Hematopoietic multipotent progenitor cell treated with erythropoietin and hydrocortisone succinate and interleukin-3 and kit ligand, for 17 days (in vitro differentiated cells): Measurements from ENCODE around the gene ATG9B.

Source experiments
- DNase-seq: peaks from one replicate; pipeline ENCODE4 v3.0.0-alpha.2; 2015; ENCODE audit warnings: low spot score

ATG9B gene

GRCh38 chr7:150978126-150978789, 46.0 kb downstream of the ATG9B start, which contains the start of gene KCNH2:
TSS of gene KCNH2 (minus strand) at chr7:150978321. CDS start at chr7:150977913, 408 bp downstream.
- no peak for DNase-seq

- DNase-seq: no peak
Observed at GRCh38 chr7:150977382-150978125, 46.7 kb downstream of the ATG9B start.

GRCh38 chr7:150976529-150977381, 47.5 kb downstream of the ATG9B start:
- no peak for DNase-seq

- no peak for DNase-seq
Observed at GRCh38 chr7:150975536-150976319, 48.6 kb downstream of the ATG9B start.

GRCh38 chr7:150974468-150975391, 49.6 kb downstream of the ATG9B start:
- no peak for DNase-seq

- no peak for DNase-seq
Observed at GRCh38 chr7:150973571-150974451, 50.5 kb downstream of the ATG9B start.

GRCh38 chr7:150972741-150973140, 51.6 kb downstream of the ATG9B start:
- no peak for DNase-seq

GRCh38 chr7:150972023-150972468, 52.2 kb downstream of the ATG9B start:
- DNase-seq: no peak

- no peak for DNase-seq
Observed at GRCh38 chr7:150971242-150972022, 52.9 kb downstream of the ATG9B start.

- DNase-seq: no peak
Observed at GRCh38 chr7:150970424-150970823, 53.9 kb downstream of the ATG9B start.

GRCh38 chr7:150969475-150969874, 54.8 kb downstream of the ATG9B start:
- no peak for DNase-seq

GRCh38 chr7:150968734-150969372, 55.4 kb downstream of the ATG9B start:
- no peak for DNase-seq

- DNase-seq: no peak
Observed at GRCh38 chr7:150968056-150968733, 56.1 kb downstream of the ATG9B start.

- DNase-seq: no peak
Observed at GRCh38 chr7:150967349-150967748, 56.9 kb downstream of the ATG9B start.

GRCh38 chr7:150966002-150966401, 58.3 kb downstream of the ATG9B start:
- DNase-seq: no peak

- DNase-seq: no peak
Observed at GRCh38 chr7:150965273-150965830, 58.9 kb downstream of the ATG9B start.
